Neuronal stem cell (in vitro differentiated cells): ENCODE measurements around the gene DDX47.

Source experiments
- DNase-seq: peaks from one replicate; pipeline ENCODE4 v3.0.0-alpha.2; 2013; ENCODE audit warnings: low spot score
- H2AFZ ChIP-seq: one replicate; pipeline ENCODE4 v1.6.1; 2013; ENCODE audit warnings: mild to moderate bottlenecking, low read length, inconsistent platforms
- H2AK5ac ChIP-seq: 2 replicates; pipeline ENCODE4 v1.6.1; 2013; ENCODE audit warnings: low read depth, mild to moderate bottlenecking, inconsistent platforms, low read length, moderate library complexity, mixed read lengths
- H2BK120ac ChIP-seq: 2 replicates; pipeline ENCODE4 v1.6.1; 2013; ENCODE audit warnings: low read depth, mild to moderate bottlenecking, inconsistent platforms, low read length, moderate library complexity, mixed read lengths
- H2BK12ac ChIP-seq: one replicate; pipeline ENCODE4 v1.6.1; 2013; ENCODE audit warnings: low read length, inconsistent platforms
- H2BK15ac ChIP-seq: 2 replicates; pipeline ENCODE4 v1.6.1; 2013; ENCODE audit warnings: mild to moderate bottlenecking, low read length, inconsistent platforms, mixed read lengths
- H2BK5ac ChIP-seq: one replicate; pipeline ENCODE4 v1.6.1; 2013; ENCODE audit warnings: inconsistent platforms, mild to moderate bottlenecking, low read length, moderate library complexity
- H3K14ac ChIP-seq: one replicate; pipeline ENCODE4 v1.6.1; 2013; ENCODE audit warnings: low read length, inconsistent platforms
- H3K18ac ChIP-seq: 2 replicates; pipeline ENCODE4 v1.6.1; 2013; ENCODE audit warnings: low read length, inconsistent platforms
- H3K23ac ChIP-seq: 2 replicates; pipeline ENCODE4 v1.6.1; 2013; ENCODE audit warnings: low read depth, mild to moderate bottlenecking, mixed read lengths, low read length, inconsistent platforms; ENCODE audit not compliant: poor library complexity
- H3K27ac ChIP-seq: replicated peaks from 3 replicates; pipeline ENCODE4 v1.5.1; 2013; ENCODE audit warnings: low read length, inconsistent platforms
- H3K27me3 ChIP-seq, 3 experiments: 2 replicates each; pipeline ENCODE4 v1.6.1; 2013; ENCODE audit warnings: low read length in 3 of 3, mild to moderate bottlenecking in 2 of 3, inconsistent platforms in 1 of 3, low read depth in 1 of 3, mixed read lengths in 1 of 3, moderate library complexity in 1 of 3; ENCODE audit not compliant: control insufficient read depth in 3 of 3, insufficient read depth in 3 of 3
- H3K36me3 ChIP-seq, 2 donors: replicated peaks in 1 of 2; 2 replicates each; pipeline ENCODE4 v1.6.1; 2013; ENCODE audit warnings: low read length in 2 of 2; ENCODE audit not compliant: control insufficient read depth in 2 of 2, insufficient read depth in 2 of 2
- H3K4ac ChIP-seq: 2 replicates; pipeline ENCODE4 v1.6.1; 2013; ENCODE audit warnings: inconsistent platforms, mild to moderate bottlenecking, low read length, moderate library complexity
- H3K4me1 ChIP-seq, 2 donors: 1 replicate in 1 of 2; 2 replicates in 1 of 2; pipeline ENCODE4 v1.6.1; 2013; ENCODE audit warnings: low read length in 2 of 2, low read depth in 1 of 2; ENCODE audit not compliant: control insufficient read depth in 2 of 2, insufficient read depth in 1 of 2
- H3K4me2 ChIP-seq: one replicate; pipeline ENCODE4 v1.6.1; 2013; ENCODE audit warnings: mild to moderate bottlenecking, low read length, inconsistent platforms; ENCODE audit not compliant: insufficient read depth, poor library complexity, severe bottlenecking
- H3K4me3 ChIP-seq, 2 donors: 2 replicates each; pipeline ENCODE4 v1.5.1; 2013; ENCODE audit warnings: low read length in 2 of 2, mild to moderate bottlenecking in 2 of 2, inconsistent platforms in 1 of 2, moderate library complexity in 1 of 2
- H3K79me1 ChIP-seq: one replicate; pipeline ENCODE4 v1.6.1; 2013; ENCODE audit warnings: low read depth, mild to moderate bottlenecking, inconsistent platforms, low read length, moderate library complexity
- H3K9ac ChIP-seq: one replicate; pipeline ENCODE4 v1.6.1; 2013; ENCODE audit warnings: mild to moderate bottlenecking, low read depth, low read length, inconsistent platforms; ENCODE audit not compliant: poor library complexity
- H3K9me3 ChIP-seq, 2 donors: replicated peaks in 1 of 2; 2 replicates each; pipeline versions ENCODE3 to v1.6.1; 2013; ENCODE audit warnings: low read length in 2 of 2, mild to moderate bottlenecking in 2 of 2, inconsistent platforms in 1 of 2, low read depth in 1 of 2, mixed read lengths in 1 of 2, moderate library complexity in 1 of 2; ENCODE audit not compliant: control insufficient read depth in 2 of 2, insufficient read depth in 1 of 2
- H4K8ac ChIP-seq: one replicate; pipeline ENCODE4 v1.6.1; 2013; ENCODE audit warnings: low read depth, mild to moderate bottlenecking, inconsistent platforms, low read length, moderate library complexity
- H4K91ac ChIP-seq: one replicate; pipeline ENCODE4 v1.6.1; 2013; ENCODE audit warnings: low read length, low read depth, mild to moderate bottlenecking, inconsistent platforms; ENCODE audit not compliant: poor library complexity
- WGBS, 2 donors: extraction: QIAGEN DNeasy Blood & Tissue Kit; methylation state at CpG; one replicate each; pipeline ENCODE4 v1.1.7; 2013; ENCODE audit warnings: missing lambda C conversion rate in 2 of 2, mixed read lengths in 1 of 2; ENCODE audit not compliant: insufficient read length in 2 of 2, insufficient replicate concordance in 1 of 2; ENCODE audit errors: extremely low coverage in 2 of 2; 5-methylcytosine and 5-hydroxymethylcytosine counted together

Gene DDX47

DNA sequence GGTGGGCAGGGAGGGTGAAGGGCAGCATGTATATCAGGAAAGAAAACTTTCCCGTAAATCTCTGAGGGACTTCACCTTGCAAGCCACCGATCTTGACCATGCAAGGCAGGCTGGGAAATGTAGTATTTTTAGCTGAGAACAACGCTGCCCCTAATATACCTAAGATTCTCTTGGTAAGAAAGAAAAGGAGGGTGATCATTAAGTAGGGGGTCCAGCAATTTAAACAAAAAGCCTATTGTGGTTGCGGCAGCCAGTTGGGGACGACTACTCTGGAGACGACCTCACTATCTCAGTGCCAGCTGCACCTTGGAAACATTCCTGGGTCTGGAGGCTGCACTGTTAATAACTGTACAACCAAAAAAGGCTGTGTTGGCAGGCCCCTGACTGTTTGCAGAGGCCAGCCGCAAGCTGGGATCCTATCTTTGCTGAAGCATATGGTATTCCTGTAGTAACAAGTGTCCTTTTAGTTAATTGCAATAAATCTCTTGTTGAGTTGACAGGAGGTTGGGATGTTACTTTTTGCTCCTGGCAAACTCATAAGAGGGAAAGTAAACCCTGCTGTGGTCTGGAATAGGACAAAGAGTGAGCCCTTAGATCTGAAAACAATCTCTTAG is 21.3 kb upstream of the DDX47 start:
- no peak overlapping the region for H2BK5ac ChIP-seq
- no peak overlapping the region for H3K27ac ChIP-seq
- peaks cover 0 to 5% (median 0%) of the 10 kb centered on the region in 3 experiments for H3K27me3 ChIP-seq
- H3K36me3 ChIP-seq: peaks cover 0 to 17% of the 10 kb centered on the region in 2 donors
- peaks cover 4 to 15% of the 10 kb centered on the region in 2 donors for H3K4me1 ChIP-seq
- no peak overlapping the region for H3K4me2 ChIP-seq
- no peak overlapping the region for H2AK5ac ChIP-seq
- peak overlapping the region; percentile 66 for H2AFZ ChIP-seq
- no peak overlapping the region for H3K14ac ChIP-seq
- no peak overlapping the region for H3K4me3 ChIP-seq
- WGBS, 2 donors: no CpG with 5 or more reads among the region's 7 CpGs
- H3K9me3 ChIP-seq: peaks cover 6 to 16% of the 10 kb centered on the region in 2 donors
- no peak overlapping the region for H2BK15ac ChIP-seq
- H3K9ac ChIP-seq: no peak overlapping the region
- H2BK12ac ChIP-seq: no peak overlapping the region
- no peak for DNase-seq
- H3K23ac ChIP-seq: no peak overlapping the region
- no peak overlapping the region for H3K18ac ChIP-seq
- H4K8ac ChIP-seq: no peak overlapping the region
- H4K91ac ChIP-seq: no peak overlapping the region
- no peak overlapping the region for H2BK120ac ChIP-seq
- no peaks in the 10 kb centered on the region for H3K79me1 ChIP-seq
- H3K4ac ChIP-seq: no peak overlapping the region

DNA sequence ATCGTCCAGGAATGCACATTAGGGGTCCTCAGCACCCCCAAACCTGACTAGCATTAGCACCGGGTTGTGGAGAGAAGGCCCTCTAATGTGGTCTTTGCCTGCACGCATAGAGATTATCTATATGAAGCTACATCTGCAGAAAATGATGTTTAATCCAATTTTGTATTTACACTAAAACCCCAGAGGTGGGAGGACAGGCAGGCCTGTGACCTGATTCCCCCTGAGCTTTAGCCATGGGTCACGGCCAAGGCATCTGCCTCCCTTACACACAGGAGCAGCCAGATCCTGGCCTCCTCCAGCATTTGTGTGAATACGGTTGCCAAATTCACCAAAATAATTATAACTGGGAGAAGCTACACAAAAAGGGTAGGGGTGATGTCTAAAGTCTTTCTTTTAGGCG is 20.7 kb upstream of the DDX47 start:
- Histone ChIP-seq H3K4me2 (no peak overlapping the region), H3K23ac (no peak overlapping the region), H3K18ac (no peak overlapping the region), H2BK12ac (no peak overlapping the region), H3K27me3 (peaks cover 0 to under 1% (median 0%) of the 10 kb centered on the region in 3 experiments), H3K9ac (no peak overlapping the region), H2BK15ac (no peak overlapping the region), H3K9me3 (peaks cover 2 to 12% of the 10 kb centered on the region in 2 donors), H3K4ac (no peak overlapping the region), H2BK120ac (no peak overlapping the region), H2BK5ac (no peak overlapping the region), H4K8ac (no peak overlapping the region), H3K14ac (no peak overlapping the region), H3K4me3 (no peak overlapping the region), H3K36me3 (peaks cover 0 to 12% of the 10 kb centered on the region in 2 donors), H2AK5ac (no peak overlapping the region), H3K4me1 (peaks cover 0 to 17% of the 10 kb centered on the region in 2 donors), H4K91ac (no peak overlapping the region), H2AFZ (peak overlapping the region; percentile 66), H3K79me1 (no peaks in the 10 kb centered on the region), H3K27ac (no peak overlapping the region)
- no peak for DNase-seq
- WGBS, 2 donors: no CpG with 5 or more reads among the region's 6 CpGs

DNA sequence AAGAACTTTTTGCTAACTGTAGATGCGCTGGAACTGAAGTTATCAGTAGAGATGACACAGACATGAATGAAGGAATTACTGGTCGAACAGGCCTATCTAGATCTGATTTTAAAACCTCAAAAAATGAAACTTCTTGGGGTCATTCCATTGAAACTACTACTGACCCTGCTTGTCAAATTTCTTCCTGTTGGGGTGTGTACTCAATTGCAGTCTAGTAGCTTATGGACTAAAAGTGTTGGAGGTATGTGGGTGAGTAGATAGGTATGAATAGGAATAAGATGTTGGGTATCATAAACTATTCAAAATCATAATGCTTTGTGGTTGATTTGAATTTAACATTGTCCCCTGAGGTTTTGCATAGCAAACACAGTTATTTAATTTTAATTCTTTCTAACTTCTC is 18.5 kb upstream of the DDX47 start:
- Histone ChIP-seq H2AK5ac (no peak overlapping the region), H3K79me1 (no peaks in the 10 kb centered on the region), H4K91ac (no peak overlapping the region), H2BK5ac (no peak overlapping the region), H2BK12ac (no peak overlapping the region), H3K36me3 (no peaks in the 10 kb centered on the region), H3K9me3 (peaks cover 0 to 3% of the 10 kb centered on the region in 2 donors), H3K23ac (no peak overlapping the region), H3K14ac (no peak overlapping the region), H3K27me3 (no peaks in the 10 kb centered on the region), H3K4ac (no peak overlapping the region), H3K9ac (no peak overlapping the region), H3K4me3 (no peak overlapping the region), H3K27ac (no peak overlapping the region), H2BK15ac (no peak overlapping the region), H3K18ac (no peak overlapping the region), H2AFZ (no peak overlapping the region), H3K4me1 (peaks cover 0 to 20% of the 10 kb centered on the region in 2 donors), H3K4me2 (no peak overlapping the region), H2BK120ac (no peak overlapping the region), H4K8ac (no peak overlapping the region)
- no peak for DNase-seq
- WGBS, 2 donors: no CpG with 5 or more reads among the region's 2 CpGs

DNA sequence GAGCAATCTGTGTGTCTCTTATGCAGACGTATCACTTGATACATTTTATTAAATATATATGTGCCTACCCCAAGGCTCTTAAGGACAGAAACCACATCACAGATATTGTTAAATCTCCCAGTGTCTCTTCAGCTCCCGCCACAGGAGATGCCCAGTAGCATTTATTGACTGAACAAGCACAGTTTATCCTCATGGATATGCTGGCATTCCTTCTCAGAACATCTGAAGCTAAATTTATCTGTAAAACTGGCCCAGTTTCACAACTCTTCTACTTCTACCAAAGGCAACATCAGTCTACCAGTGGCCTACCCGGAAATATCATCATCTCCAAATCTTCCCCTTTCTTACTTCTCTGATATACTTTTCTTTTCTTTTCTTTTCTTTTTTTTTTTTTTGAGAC is 17.0 kb upstream of the DDX47 start:
- Histone ChIP-seq H3K4me2 (no peak overlapping the region), H4K91ac (no peak overlapping the region), H4K8ac (no peak overlapping the region), H2AK5ac (no peak overlapping the region), H3K4me3 (no peak overlapping the region), H3K4me1 (peaks cover 0 to 20% of the 10 kb centered on the region in 2 donors), H2BK5ac (no peak overlapping the region), H2BK12ac (no peak overlapping the region), H3K9ac (no peak overlapping the region), H3K27me3 (no peaks in the 10 kb centered on the region), H3K27ac (no peak overlapping the region), H3K23ac (no peak overlapping the region), H3K18ac (no peak overlapping the region), H3K4ac (no peak overlapping the region), H3K14ac (no peak overlapping the region), H2BK120ac (no peak overlapping the region), H3K79me1 (no peaks in the 10 kb centered on the region), H2AFZ (no peak overlapping the region), H2BK15ac (no peak overlapping the region), H3K9me3 (peaks cover 0 to 3% of the 10 kb centered on the region in 2 donors), H3K36me3 (no peaks in the 10 kb centered on the region)
- no peak for DNase-seq
- no CpG with 5 or more reads among the region's 3 CpGs for WGBS, 2 donors
